Stimulated activated CD8-positive, alpha-beta memory T cell treated with anti-CD3 and anti-CD28 coated beads, Interleukin-4, amount 100 ng/mL, for 48 hours (primary cell): ENCODE measurements around the gene ALPK1.
"Not testable (repeated sequence)": the region's sequence is repeated elsewhere in the genome, so short reads cannot be mapped to it uniquely, and the experiment has no call there.

ENCODE experiments used
- DNase-seq: peaks from one replicate; pipeline ENCODE4 v3.0.0-alpha.2; 2020

Gene ALPK1

GRCh38 chr4:112296949-112297880, at the start of gene ALPK1:
Gene ALPK1 (plus strand): TSS chr4:112297369.
- no peak for DNase-seq

DNA sequence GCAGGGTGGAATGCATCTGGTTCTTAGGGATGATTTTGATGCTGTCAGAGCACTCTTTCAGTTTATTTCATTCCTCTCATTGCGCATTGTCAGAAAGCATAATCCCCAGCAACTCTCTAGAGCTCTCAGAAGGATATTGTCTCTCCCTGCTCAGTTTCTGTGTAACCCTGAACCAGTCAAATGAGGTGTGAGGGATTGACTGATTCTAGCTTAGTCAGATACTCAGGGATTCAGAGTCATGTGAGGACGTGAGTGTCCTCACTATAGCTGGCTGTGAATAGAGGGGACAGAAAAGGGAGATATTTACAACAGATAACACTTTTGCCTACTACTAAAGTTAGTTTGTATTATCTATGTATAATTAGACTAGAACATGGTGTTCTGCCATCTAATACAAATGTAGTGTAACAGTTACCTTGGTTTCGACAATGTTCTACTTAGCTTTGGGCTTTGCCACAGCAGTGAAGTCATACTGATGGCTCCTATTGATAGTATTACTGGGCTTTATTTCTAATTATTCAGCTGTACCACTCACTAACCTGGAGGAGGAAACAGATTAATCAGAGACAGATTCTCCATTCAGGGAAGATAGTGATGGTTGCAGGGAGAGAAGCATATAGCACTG, 46.0 kb upstream of the ALPK1 start:
- no peak for DNase-seq

- DNase-seq, result no peak
Observed at GRCh38 chr4:112252234-112252633, 44.9 kb upstream of the ALPK1 start.

- no peak for DNase-seq
Observed at GRCh38 chr4:112253382-112254000, 43.7 kb upstream of the ALPK1 start.

- DNase-seq, result no peak
Observed at GRCh38 chr4:112257098-112257497, 40.1 kb upstream of the ALPK1 start.

DNA sequence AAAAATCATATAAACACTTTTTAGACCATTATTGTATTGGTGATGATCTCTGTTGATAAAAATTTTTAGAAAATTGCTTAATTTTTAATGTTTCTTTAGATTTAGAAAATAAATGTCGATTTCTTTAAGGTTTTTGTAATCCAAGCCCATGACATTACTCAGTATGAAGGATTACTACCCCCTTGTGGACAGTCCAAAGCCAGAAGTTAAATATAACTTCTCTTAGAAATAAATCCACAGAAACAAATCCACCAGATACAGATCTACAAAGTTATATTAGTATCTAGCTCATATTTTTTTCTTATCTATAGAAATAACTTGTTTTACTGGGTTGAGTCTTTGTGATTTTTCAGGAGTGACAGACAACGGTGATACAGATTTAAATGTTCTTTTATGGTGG, 30.3 kb upstream of the ALPK1 start:
- no peak for DNase-seq

- no peak for DNase-seq
Observed at GRCh38 chr4:112270051-112270450, 27.1 kb upstream of the ALPK1 start.

DNA sequence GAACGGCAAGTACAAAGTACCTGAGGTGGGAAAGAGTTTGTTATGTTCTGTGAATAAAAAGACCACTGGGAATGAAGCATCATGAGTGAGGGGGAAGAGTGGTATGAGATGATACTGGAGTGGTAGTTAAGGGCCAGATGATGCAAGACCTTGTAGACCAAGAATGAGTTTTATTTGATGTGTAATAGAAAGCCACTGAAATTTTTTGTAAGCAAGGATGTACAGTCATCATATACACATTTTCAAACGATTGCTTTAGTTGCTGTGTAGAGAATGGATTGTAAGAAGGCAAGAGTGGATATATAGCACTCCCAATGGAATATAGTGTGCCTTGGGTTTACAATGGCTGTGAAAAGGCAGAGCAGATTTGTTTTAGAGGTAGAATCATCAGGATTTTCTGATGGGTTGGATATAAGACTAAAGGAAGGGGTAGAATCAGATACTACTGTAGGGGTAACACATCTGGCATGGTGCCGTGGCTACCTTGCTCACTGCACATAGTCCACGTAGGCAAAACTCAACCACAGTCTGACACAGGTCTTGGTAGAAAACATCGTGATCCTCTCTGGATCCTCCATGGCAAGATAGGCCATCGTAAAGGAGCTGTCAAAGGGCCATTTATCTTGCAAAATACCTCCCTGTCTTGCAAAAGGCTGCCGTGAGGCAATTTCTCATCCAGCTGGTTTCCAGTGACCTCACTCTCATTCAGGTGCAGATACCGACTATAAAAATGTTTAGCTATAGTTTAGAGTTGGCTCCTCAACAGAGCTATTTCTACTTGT, 26.3 kb upstream of the ALPK1 start:
- DNase-seq, result no peak

DNA sequence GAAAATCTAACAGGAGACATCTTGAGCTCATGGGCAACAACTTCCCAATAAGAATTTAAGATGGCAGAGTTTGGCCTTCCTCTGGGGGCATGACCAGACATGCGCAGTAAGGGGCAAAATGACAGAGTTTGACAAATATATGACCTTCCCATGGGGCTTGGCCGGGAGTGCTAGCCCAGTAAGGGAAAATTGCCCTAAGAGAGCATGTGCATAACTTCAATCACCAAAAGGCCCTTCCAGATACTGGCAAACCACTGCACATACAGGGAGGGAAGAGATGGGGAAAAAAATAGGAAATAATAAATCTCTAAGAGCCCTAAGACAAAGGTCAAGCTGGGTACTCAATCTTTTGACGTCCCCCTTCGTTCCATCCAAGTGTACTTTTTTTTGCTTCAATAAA, 24.9 kb upstream of the ALPK1 start:
- DNase-seq, result no peak

DNA sequence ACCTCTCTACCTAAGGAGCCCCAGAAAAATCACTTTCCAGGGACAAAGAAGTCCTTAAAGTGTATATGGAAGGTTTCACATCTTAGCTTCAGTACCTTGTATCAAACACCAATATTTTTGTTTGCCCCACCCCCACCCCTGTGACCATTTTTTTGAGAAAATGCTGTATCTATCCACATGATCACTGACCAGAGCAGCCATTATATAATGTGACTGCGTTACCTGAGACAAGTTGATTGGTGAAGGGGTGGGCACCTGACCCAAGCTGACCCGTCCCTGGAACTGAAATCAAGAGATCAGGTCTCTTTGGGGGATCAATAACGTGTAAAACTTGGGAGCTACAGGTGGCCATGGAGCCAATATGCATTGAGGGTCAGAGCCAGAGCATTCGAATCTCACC, 22.2 kb upstream of the ALPK1 start:
- no peak for DNase-seq

- no peak for DNase-seq
Observed at GRCh38 chr4:112276113-112276512, 21.1 kb upstream of the ALPK1 start.

- DNase-seq, result no peak
Observed at GRCh38 chr4:112277220-112277619, 19.9 kb upstream of the ALPK1 start.

- no peak for DNase-seq
Observed at GRCh38 chr4:112277705-112278448, 19.3 kb upstream of the ALPK1 start.

DNA sequence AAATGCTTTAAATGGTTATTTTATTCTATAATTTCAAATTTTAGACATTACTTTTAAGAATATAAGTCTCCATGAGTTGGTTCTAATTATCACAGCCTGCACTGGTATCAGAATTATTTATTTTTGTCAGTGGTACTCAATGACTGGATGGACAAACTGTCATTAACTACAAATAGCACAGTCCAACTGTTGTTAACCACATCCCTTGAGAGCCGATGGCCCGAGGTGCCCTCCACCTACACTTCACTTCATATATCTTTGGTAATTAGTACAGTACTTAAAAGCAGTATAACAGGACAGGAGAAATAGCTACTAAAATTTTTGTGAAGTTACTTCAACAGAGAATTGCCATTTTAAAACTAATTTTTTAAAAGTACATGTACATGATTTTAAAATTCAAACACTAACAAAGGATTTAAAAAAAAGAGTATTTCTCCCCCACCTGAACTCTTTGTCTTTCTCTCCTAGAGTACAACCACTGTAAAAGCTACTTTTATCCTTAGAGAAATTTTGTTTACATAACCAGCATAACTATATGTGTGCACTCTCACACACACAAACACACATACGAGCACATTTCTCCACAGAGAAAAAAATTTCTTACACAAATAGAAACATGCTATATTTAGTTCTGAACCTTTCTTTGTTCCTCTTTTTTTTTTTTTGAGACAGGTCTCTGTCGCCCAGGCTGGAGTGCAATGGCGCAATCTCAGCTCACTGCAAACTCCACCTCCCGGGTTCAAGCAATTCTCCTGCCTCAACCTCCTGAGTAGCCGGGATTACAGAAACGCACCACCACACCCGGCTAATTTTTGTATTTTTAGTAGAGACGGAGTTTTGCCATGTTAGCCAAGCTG, 17.9 kb upstream of the ALPK1 start:
- no peak for DNase-seq

DNA sequence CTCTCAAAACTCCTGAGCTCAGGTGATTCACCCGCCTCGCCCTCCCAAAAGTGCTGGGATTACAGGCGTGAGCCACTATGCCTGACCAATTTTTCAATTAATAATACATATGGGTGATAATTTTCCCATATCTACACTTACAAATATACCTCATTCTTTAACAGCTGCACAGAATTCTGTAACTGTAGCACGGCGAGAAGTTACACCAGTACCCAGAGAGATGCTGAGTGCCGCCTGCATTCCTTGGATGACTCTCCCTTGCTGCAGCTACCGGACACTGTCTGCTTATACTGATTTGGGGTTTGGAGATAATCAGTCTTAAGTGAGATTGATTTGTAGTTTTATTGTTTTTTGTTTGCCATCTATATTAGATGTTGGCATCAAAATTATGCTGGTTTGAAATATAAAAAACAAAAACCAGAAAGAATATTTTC, 17.3 kb upstream of the ALPK1 start:
- no peak for DNase-seq

GRCh38 chr4:112280386-112281056, 16.6 kb upstream of the ALPK1 start:
- DNase-seq, result no peak

DNA sequence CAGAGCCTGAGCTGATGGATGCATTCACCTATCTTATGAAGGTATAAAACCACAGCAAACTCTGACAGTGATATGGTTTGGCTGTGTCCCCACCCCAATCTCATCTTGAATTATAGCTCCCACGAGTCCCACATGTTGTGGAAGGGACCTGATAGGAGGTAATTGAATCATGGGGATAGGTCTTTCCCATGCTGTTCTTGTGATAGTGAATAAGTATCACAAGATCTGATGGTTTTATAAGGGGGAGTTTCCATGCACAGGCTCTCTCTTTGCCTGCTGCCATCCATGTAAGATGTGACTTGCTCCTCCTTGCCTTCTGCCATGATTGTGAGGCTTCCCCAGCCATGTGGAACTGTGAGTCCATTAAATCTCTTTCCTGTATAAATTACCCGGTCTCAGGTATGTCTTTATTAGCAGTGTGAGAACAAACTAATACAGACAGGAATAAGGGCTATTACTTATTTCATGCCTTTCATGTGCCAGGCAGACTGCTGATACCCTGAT, 15.2 kb upstream of the ALPK1 start:
- not testable (repeated sequence) for DNase-seq

DNA sequence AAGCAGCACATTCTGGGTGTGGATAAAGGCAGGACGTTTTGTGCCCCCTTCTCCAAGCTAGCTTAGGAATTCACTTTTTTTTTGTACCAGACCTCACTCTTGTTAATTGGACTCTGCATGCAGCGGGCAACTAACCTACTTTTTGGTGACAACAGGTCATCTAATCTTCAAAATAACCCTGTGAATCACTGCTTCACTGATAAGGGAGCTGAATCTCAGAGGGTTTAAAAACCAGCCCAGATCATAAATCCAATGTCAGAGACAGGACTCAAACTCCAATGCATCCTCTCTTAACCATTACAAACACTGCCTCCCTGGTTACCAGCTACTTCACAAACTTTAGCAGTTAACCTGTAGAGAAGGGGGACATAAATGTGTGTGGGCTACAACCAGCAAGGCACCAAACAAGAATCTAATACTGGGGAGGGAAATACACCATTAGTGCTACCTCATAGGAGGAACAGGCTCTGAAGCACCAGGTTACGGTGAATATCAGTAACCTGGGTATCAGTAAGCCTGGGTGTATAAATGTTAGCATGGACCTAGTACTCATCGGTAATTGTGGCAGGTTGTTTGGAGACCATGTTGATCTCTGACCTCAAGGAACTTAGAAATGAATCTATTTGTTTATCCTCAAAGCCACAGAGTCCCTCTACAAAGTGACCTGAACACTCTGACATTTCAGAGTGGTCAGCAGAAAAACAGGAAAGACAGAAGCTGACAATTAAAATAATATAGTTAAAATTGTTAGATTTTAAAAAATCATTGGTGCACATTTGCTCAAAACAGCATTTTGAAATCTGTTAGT, 14.1 kb upstream of the ALPK1 start:
- DNase-seq, result no peak

DNA sequence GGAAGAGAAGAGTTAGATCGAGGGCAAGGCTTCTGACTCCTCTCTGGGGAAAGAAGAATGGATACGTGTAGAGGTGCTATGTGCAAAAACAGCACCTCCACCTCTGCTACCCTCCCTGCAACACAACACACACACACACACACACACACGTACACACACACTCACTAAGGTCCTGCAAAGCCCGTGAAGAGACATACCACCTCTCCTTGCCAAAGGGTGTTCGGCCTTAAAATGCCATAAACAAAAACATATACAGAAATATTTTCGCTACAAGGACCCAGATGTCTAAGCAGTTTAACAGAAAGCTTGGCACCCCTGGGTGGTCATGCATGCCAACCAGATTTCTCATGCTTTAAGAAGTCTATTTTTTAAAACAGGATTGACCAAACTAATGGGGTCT, 13.0 kb upstream of the ALPK1 start:
- no peak for DNase-seq
